ENCODE results near the gene RNF20.

RNF20 gene

DNA sequence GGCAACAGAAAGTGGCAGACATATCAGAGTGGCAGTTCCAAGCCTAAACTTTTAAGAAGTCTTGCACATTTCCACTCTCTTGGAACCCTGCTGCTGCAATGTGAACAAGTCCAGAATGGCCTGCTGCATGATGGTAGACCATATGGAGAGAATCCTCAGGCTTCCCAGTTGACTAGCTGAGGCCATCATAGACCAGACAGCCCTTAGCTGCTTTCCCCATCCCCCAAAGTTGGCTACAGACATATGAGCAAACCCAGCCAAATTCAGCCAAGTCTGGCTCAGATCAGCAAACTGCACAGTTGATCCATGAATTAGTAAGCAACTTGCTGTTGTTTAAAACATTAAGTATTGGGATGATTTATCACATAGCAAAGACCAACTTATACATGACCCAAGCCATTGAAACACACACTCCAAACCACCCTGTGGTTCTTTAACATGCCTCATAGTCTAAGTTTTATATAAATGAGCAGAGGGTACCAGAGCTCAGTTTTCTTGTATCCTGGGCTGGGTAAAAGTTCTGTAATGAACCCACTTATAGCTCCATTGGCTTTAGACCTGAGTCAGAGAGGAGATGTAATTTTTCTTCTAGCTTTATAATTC lies 41.2 kb downstream of the RNF20 start:
- TF ChIP-seq, protein P1, sequence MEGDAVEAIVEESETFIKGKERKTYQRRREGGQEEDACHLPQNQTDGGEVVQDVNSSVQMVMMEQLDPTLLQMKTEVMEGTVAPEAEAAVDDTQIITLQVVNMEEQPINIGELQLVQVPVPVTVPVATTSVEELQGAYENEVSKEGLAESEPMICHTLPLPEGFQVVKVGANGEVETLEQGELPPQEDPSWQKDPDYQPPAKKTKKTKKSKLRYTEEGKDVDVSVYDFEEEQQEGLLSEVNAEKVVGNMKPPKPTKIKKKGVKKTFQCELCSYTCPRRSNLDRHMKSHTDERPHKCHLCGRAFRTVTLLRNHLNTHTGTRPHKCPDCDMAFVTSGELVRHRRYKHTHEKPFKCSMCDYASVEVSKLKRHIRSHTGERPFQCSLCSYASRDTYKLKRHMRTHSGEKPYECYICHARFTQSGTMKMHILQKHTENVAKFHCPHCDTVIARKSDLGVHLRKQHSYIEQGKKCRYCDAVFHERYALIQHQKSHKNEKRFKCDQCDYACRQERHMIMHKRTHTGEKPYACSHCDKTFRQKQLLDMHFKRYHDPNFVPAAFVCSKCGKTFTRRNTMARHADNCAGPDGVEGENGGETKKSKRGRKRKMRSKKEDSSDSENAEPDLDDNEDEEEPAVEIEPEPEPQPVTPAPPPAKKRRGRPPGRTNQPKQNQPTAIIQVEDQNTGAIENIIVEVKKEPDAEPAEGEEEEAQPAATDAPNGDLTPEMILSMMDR (IDR thresholded peaks at IDR 0.05; ENCODE audit: insufficient read depth, low read length, poor library complexity, severe bottlenecking), result no peak
- DNase-seq (ENCODE audit: extremely low read depth, insufficient read length), result no peak
- H3K27me3 ChIP-seq (replicated peaks; ENCODE audit: control insufficient read depth, insufficient read depth, low read length), result no peaks in the 10 kb centered on the region
- H3K4me3 ChIP-seq (replicated peaks; ENCODE audit: low read depth, low read length), result no peak overlapping the region
- H3K36me3 ChIP-seq (ENCODE audit: control insufficient read depth, insufficient read depth, low read length), result 0 out of 2 replicates have a peak, but pooled peaks cover 1% of the 10 kb centered on the region

GRCh38 chr9:101578378-101578777 lies 44.7 kb downstream of the RNF20 start:
- Histone ChIP-seq H3K36me3 (ENCODE audit: control insufficient read depth, insufficient read depth, low read length) (no peaks in the 10 kb centered on the region), H3K27me3 (replicated peaks; ENCODE audit: control insufficient read depth, insufficient read depth, low read length) (no peaks in the 10 kb centered on the region), H3K4me3 (replicated peaks; ENCODE audit: low read depth, low read length) (no peak overlapping the region)
- TF ChIP-seq, protein P1 (IDR thresholded peaks at IDR 0.05; ENCODE audit: insufficient read depth, low read length, poor library complexity, severe bottlenecking), result no peak
- no peak for DNase-seq (ENCODE audit: extremely low read depth, insufficient read length)

DNA sequence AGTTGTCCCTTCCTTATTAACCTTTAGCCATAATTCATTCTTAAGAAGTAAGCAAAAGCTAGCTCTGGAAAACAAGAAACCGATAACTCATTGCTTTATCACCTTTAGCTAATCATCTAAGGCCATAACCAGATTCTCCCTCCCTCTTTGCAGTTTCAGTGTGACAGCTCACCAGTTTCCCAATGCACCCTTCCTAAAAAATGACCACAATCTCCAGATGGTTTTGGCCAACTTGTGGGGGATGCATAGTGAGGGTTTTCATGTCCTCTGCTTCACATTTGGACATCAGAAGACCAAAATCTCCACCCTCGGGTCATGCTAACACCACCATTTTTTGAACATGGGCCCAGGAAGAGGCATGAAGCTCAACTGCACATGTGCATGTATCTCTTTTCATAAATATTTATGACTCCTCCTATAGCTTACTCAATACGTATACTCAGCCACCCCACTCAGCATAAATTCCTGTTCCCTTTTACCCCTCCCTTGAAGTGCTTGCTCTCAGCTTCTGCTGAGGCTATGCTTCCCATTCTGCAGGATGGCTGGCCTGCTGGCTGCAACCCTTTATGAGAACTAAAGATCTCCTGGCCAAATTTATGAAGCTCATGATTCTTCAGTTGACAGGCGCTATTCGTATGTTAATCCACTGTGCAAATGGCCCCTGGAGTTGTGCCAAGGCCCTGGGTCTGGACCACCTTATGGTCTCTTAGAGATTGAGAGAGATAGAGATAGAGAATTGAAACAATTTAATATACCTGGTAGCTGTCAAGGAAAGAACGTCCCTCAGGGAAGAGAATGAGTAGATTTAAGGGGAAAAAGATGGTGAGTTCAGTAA lies 46.3 kb downstream of the RNF20 start:
- H3K27me3 ChIP-seq (replicated peaks; ENCODE audit: control insufficient read depth, insufficient read depth, low read length), result no peaks in the 10 kb centered on the region
- no peak for DNase-seq (ENCODE audit: extremely low read depth, insufficient read length)
- H3K4me3 ChIP-seq (replicated peaks; ENCODE audit: low read depth, low read length), result no peak overlapping the region

DNA sequence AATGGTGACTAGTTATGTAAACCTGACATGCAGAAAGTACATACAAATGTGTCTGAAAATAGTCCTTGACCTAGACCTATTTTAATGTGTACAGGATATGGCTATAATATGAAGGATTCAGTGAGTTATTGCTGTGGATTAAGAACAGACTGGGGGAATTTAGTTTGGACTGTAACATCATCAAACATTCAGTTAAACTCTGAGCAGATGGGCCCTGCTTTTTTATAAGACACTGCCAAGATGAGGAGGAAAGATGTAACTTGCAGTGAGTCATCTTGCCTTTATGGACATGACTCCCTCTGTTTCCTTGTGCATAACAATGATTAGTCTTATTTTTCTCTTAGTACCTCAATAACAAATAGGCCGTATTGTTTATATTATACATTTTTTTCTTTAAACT lies 48.9 kb downstream of the RNF20 start:
- Histone ChIP-seq H3K36me3 (ENCODE audit: control insufficient read depth, insufficient read depth, low read length) (no peaks in the 10 kb centered on the region), H3K4me3 (replicated peaks; ENCODE audit: low read depth, low read length) (no peak overlapping the region), H3K27me3 (replicated peaks; ENCODE audit: control insufficient read depth, insufficient read depth, low read length) (no peaks in the 10 kb centered on the region)
- no peak for DNase-seq (ENCODE audit: extremely low read depth, insufficient read length)
- TF ChIP-seq, protein P1 (IDR thresholded peaks at IDR 0.05; ENCODE audit: insufficient read depth, low read length, poor library complexity, severe bottlenecking), result no peak

More for the DNA sequence above, 46.3 kb downstream of the RNF20 start:
- TF ChIP-seq, protein P1 (IDR thresholded peaks at IDR 0.05; ENCODE audit: insufficient read depth, low read length, poor library complexity, severe bottlenecking), result no peak
- no peaks in the 10 kb centered on the region for H3K36me3 ChIP-seq (ENCODE audit: control insufficient read depth, insufficient read depth, low read length)

DNA sequence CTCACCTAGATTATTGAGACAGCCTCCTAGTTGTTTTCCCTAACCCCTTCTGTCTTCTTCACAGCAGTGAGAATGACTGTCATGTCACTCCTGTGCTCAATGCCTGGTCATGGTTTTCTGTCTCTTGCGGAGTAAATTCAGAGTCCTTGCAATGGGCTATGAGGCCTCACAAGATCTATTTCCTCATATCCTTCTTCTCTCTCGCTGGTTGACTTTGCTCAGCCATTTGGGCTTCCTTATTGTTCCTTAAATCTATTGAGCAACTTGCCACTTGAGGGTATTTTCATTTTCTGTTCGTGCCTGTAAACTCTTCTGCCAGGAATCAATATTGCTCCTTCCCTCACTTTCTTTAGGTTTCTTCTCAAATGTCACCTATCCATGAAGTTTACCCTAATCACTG lies 52.1 kb downstream of the RNF20 start:
- no peaks in the 10 kb centered on the region for H3K27me3 ChIP-seq (replicated peaks; ENCODE audit: control insufficient read depth, insufficient read depth, low read length)
- no peak for DNase-seq (ENCODE audit: extremely low read depth, insufficient read length)
- H3K36me3 ChIP-seq (ENCODE audit: control insufficient read depth, insufficient read depth, low read length), result no peaks in the 10 kb centered on the region
- no peak overlapping the region for H3K4me3 ChIP-seq (replicated peaks; ENCODE audit: low read depth, low read length)
- TF ChIP-seq, protein P1 (IDR thresholded peaks at IDR 0.05; ENCODE audit: insufficient read depth, low read length, poor library complexity, severe bottlenecking), result no peak

Measured in GM06990 (cell line).